GM03348 (cell line): ENCODE data around the gene MAGED4B.
"Not testable (repeated sequence)": the region's sequence is repeated elsewhere in the genome, so short reads cannot be mapped to it uniquely, and the experiment has no call there.

Experiments used
- DNase-seq: peaks from one replicate; pipeline ENCODE4 v3.0.0; 2012; ENCODE audit warnings: low spot score

The MAGED4B gene

DNA sequence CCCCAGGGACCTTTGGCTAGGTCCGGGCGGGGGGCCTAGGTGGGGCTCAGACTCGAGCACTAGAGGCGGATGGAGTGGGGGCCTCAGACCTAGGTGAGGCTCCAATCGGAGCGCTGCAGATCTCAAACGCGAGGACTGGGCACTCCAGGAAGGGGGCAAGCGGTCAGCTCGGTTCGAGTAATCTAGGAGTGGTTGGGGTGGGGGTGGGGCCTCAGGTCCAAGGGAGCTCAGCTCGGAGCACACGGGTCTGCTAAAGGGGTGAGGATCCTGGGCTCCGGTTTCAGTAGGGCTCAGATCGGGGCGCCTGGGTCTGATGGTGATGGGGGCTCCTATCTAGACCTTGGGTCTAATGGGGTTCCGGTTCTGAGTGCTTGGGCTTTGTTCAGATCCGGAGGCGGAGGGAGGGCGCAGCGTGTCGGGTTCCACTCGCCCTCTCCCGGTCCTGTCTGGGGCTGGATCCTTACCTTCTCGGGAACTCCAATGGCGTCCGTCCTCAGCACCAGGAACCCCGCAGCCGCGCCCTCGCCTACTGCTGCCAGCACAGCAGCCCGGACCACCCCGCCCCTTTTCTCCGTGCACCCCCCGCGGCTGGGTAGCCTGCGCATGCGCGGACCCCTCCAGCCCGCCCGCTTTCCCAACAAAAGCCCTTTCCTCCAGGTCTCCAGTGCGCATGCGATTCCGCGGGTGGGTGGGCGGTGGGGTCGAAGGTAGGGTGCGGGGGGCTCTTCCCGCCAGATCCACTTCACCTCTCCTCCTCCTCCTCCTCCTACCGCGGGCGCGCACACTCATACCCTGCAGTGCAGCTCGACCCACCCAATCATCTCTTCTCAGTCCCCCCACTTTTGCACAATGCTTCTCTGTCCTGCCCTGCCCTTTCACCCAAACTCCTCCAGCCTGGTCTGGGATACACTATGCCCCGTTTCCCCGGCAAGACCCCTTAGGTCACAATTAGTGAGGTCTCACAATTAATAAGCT, at the start of gene MAGED4B:
Gene MAGED4B (minus strand): TSS at position 518 of the 975 bp plus-strand sequence. CDS start 1,011 bp downstream, outside the sequence.
- not testable (repeated sequence) for DNase-seq

DNA sequence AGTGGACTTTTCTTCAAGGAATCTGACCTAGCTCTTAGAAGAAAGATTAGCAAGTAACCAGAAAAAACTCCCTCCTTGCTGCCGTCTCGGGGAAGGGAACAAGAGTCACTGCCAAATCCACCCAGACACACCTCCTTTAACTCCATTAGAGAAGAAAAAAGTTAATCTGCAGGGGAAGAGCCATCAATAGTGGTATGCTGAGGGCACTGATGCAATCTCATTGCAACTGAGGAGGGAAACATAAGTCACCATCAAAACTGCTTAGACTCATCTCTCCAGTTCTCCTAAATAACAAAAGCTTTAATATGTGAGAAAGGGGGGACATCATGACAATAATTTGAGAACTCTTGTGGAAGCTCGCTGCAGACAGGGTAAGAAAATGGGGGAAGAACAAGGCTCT, 49.3 kb upstream of the MAGED4B start:
- DNase-seq: no peak

GRCh38 chrX:52082578-52082977, 13.6 kb upstream of the MAGED4B start:
- no peak for DNase-seq

DNA sequence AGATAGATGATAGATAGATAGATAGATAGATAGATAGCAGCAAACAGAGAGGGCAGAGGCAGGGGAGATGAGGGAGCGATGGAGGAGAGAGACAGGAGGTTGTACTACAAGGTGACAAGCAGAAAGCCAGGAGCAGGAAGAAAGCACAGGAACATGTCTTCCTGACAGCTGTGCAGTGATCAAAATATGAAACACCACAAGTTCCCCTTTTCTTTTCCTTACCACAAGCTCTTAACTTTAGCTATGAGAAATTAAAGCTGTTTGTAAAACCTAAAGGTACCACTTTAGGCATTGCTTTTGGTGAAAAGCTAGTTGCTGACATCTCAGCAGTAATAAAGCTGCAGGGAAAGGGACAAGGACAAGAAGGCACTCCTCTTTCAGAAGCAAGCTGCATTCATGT, 9.1 kb upstream of the MAGED4B start:
- no peak for DNase-seq

DNA sequence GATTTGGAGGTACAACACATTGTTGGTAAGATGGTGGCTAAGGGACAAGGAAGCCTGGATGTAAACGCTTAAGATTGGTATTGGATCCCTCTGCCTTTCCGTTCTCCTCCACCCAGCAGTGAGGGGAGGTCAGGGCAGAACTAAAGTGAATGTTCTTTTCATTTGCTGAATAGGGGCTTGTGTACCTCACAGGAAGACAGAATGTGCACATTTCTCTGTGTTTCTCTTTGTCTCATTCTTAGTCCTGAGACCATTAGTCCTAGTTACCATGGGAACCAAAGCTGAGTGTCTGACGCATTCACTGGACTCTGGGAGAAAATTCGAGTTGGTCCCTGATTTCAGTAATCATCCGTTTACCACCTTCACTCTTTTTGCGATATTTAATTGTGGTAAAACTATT, 26.7 kb downstream of the MAGED4B start:
- not testable (repeated sequence) for DNase-seq

DNA sequence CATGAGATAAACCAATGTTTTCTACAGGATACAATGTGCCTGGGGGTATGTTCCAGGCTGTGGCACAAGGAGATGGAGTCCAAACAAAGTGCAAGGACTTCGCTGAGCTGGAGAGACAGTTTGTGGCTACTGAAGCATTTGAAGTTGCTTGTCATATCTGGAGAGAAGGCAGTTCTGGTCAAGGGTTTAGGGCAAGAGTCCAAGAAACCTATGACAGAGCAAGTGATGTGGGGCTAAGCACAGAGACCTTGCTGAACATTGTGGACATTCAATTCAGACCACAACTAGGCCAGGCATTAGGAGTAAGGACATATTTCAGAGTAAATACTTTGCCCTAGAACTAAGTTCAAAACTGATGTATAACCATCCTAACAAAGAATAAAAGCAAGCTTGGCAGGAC, 34.8 kb downstream of the MAGED4B start:
- no peak for DNase-seq

DNA sequence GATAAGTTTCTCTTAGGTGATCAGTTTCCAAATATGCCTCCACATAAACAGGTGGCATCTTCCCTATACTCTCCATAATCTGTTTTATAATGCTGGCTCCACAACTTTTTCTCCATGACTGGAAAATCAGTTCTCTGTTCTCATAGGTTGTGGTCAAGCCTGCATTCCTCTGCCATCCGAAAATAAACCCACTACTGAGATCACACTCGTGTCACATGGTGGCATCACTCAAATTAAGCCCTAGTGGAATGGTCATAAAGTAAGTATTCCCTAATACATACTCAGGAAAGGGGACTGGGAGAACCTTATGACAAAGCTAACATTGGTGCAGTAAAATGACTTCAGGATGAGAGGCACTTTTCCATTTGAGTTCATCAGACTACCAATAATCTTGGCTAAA, 37.6 kb downstream of the MAGED4B start:
- no peak for DNase-seq

GRCh38 chrX:52015794-52016193, 53.2 kb downstream of the MAGED4B start:
- DNase-seq: no peak
